Eye (tissue), 1 donor: Measurements from ENCODE around the gene HDAC10.

Source experiments
- DNase-seq: peaks from one replicate; pipeline ENCODE4 v3.0.0-alpha.2; 2015

Gene HDAC10

DNA sequence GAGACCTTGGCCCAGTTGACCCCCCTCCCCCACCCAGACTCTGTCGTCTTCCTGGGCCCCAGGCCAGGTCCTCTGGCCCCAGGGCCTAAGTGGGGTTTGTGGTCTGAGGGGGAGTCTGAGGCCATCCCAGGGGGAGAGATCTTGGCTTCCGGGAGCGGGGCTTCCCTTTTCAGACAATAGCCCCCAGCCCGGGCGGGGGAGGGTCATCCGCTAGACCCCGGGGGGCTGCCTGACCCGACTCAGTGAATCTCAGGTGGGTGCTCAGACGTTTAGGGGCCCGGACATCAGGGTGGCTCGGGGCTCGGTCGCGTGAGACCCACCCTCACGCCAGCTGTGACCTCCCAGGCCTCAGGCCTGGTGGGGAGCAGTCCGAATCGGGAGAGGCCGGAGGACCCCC, 18.5 kb upstream of the HDAC10 start:
- DNase-seq, result peak; percentile 38

GRCh38 chr22:50268655-50269113, 17.6 kb upstream of the HDAC10 start:
- DNase-seq, result peak; percentile 37

DNA sequence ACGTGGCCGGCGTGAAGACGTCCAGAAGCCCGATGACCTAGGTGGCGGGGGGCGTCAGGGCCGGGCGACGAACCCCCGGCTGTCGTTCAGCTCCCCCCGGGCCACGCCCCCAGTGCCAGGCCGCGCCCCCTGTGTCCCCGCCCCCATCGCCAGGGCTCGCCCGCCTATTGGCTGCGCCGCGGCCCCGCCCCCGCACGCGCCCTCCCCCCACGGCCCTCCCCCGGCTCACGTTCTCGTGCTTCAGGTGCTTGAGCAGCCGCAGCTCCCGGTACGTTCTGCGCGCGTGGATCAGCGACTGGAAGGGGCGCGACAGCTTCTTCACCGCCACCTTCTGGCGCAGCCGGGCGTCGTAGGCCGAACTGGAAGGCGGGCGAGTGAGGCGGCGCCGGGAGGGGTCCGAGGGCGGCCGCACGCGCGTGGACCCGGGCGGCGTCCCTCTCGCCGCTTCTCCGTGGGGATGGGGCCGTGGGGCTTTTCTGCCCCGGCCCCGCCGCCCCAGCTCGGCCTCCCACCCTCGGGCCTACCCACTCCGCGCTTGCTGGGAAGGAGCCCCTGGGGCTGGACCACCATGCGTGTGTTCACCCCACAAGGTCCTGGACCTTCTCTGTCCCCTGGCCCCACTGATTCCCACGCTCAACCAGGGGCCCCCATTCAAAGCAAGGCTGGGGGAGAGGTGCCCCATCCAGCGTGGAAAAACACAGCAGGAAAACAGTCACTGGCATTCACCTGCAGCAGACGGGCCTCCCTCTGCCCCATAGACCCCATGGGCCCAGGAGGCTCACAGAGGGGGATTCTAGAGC, 16.7 kb upstream of the HDAC10 start:
- DNase-seq, result peak; percentile 82

GRCh38 chr22:50266994-50267393, 15.9 kb upstream of the HDAC10 start:
- no peak for DNase-seq

- no peak for DNase-seq
Observed at GRCh38 chr22:50264946-50265669, 14.0 kb upstream of the HDAC10 start.

DNA sequence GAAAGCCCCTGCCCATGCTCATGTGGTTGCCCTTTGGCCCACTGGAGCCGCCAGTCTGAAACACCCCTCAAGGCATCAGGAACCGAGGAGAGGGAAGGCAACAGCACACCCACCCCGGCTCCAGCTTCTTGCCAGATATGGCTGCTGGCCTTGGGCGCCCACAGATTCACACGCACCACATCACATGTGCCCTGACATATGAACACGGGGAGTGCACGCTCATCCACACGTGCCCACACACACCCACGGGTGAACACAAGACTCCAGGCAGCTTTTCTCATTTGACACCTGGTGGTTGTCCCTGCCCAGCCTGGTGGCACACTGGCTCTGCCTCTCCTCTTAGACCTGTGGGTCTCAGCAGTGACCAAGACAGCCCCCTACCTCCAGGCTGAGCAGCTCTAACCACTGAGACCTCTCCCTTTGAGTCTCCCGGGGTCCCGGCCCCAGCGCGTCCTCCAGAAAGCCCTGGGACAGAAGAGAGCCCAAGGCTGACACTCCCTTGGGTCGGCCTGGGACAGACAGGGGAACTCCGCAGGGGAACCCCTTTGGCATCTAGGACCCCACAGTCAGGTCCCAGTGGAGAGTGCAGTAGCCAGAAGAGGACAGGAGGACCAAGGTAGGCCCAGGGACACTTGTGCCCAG, 13.2 kb upstream of the HDAC10 start:
- no peak for DNase-seq

GRCh38 chr22:50262973-50263617, 12.0 kb upstream of the HDAC10 start:
- DNase-seq, result no peak

DNA sequence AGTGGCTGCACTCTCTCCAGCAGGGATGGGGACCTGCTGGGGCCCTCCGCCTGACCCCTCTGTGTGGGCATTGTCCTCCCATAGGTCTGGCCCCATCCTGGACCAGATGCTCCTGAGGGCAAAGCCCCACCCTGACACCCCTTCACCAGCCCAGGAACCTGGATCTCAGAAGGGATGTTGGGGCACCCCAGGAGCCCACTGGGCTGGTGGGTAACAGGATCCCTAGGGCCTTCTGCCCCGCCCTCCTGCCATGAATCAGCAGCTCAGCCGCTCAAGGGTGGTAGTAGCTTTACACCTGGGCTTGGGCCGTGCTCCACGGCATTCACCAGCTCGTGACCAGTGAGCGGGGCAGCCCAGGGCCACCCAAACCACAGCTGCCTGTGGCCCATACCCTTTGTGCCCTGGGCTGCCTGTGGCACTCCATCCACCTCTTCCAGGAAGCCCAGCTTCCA, 11.4 kb upstream of the HDAC10 start:
- DNase-seq, result no peak

GRCh38 chr22:50261615-50262459, 10.8 kb upstream of the HDAC10 start, which contains the start of gene MAPK12:
MAPK12 (minus strand) TSS chr22:50261683; CDS start chr22:50261509, 174 bp downstream.
- peak; percentile 57 for DNase-seq

GRCh38 chr22:50260801-50261614, 9.9 kb upstream of the HDAC10 start:
- DNase-seq, result peak; percentile 72

DNA sequence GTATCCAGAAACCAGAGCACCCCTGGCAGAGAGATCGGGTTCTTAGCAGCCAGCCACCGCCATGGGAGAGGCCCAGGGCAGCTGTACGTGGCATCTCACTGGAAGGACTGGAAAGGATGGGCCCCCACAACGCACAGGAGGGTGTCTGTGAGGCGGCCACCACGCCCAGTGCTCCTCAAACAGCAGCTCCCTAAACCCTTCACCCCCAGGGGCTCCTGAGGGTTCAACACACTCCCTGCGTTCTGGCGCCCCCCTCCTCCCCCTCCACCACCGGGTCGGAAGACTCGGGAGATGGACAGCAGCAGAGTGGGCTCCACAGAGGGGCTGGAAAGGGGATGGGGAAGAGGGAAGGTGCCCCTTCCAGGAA, 9.4 kb upstream of the HDAC10 start:
- DNase-seq, result no peak

DNA sequence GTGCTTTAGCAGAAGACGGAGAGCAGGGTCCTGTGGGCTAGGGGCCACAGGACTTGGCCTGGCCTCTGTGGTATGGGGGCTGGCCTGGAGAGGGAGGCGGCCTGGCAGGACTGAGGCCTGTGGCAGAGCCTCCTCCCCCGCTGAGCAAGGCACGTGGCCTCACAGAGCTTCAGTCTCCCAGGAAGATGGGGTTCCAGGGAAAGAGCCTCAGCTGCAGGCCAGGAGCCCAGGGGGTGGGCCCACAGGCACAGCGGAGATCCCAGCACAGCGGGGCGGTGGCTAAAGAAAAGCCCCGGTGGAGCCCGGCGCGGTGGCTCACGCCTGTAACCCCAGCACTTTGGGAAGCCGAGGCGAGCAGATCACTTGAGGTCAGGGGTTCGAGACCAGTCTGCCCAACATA, 8.2 kb upstream of the HDAC10 start:
- no peak for DNase-seq

GRCh38 chr22:50258361-50259292, 7.6 kb upstream of the HDAC10 start:
- DNase-seq, result no peak

- DNase-seq, result no peak
Observed at GRCh38 chr22:50257451-50258360, 6.6 kb upstream of the HDAC10 start.

DNA sequence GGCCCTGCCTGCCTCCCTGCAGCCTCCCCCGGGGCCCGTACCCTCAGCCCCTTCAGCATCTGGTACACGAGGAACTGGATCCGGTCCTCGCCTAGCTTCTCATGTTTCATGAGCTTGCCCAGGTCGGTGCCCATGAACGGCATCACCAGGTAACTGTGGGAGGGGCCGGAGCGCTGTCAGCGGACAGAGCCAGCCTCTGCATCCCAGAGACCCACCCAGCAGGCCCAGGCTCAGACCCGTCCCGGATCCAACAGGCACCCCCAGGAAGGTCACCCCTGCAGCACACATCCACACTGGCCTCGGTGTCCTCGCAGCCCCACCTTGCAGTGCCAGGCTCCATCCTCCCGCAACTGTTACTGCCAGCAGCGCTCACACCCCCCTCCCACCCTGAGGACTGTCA, 6.0 kb upstream of the HDAC10 start:
- no peak for DNase-seq

GRCh38 chr22:50256258-50256862, 5.3 kb upstream of the HDAC10 start:
- no peak for DNase-seq

GRCh38 chr22:50255607-50256006, 4.5 kb upstream of the HDAC10 start:
- DNase-seq, result no peak

GRCh38 chr22:50255099-50255498, 4.0 kb upstream of the HDAC10 start:
- no peak for DNase-seq
